Coronary artery (tissue), 2 donors: ENCODE results near the gene SRM.
"Not testable (repeated sequence)": the region's sequence is repeated elsewhere in the genome, so short reads cannot be mapped to it uniquely, and the experiment has no call there.

Experiments used
- DNase-seq: peaks from one replicate; pipeline ENCODE4 v3.0.0-alpha.2; 2017; ENCODE audit warnings: low spot score
- H3K27ac ChIP-seq, 2 donors: fragments of 200-600 bp; sonication (generic); one replicate each; pipeline ENCODE4 v1.5.1; 2016 to 2019
- H3K4me3 ChIP-seq: fragments of 200-600 bp; sonication (generic); 2 replicates; pipeline ENCODE4 v1.5.1; 2016; ENCODE audit warnings: mild to moderate bottlenecking, moderate library complexity
- TF ChIP-seq, protein P1 (sequence below): fragments of 200-600 bp; sonication (generic); IDR thresholded peaks from one replicate; pipeline ENCODE4 v1.5.1; 2019; ENCODE audit warnings: antibody characterized with exemption

Gene SRM

DNA sequence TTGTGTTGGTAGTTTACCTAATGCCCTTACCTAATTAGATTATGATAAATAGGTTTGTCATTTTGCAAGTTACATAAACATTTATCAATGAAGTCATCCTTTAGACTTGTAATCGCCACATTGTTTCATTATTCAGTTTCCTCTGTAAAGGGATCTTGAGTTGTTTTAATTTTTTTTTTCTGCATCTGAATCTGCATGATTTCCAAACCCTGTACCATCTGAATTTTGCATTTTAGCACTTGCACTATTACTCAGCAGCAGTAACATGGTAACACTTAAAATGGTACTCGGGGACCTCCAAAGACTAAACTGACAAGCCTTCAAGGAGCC, 35.0 kb downstream of the SRM start:
- TF ChIP-seq, protein P1, sequence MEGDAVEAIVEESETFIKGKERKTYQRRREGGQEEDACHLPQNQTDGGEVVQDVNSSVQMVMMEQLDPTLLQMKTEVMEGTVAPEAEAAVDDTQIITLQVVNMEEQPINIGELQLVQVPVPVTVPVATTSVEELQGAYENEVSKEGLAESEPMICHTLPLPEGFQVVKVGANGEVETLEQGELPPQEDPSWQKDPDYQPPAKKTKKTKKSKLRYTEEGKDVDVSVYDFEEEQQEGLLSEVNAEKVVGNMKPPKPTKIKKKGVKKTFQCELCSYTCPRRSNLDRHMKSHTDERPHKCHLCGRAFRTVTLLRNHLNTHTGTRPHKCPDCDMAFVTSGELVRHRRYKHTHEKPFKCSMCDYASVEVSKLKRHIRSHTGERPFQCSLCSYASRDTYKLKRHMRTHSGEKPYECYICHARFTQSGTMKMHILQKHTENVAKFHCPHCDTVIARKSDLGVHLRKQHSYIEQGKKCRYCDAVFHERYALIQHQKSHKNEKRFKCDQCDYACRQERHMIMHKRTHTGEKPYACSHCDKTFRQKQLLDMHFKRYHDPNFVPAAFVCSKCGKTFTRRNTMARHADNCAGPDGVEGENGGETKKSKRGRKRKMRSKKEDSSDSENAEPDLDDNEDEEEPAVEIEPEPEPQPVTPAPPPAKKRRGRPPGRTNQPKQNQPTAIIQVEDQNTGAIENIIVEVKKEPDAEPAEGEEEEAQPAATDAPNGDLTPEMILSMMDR, result no peak
- H3K4me3 ChIP-seq, result no peak overlapping the region
- H3K27ac ChIP-seq, result no peak overlapping the region
- DNase-seq, result no peak

DNA sequence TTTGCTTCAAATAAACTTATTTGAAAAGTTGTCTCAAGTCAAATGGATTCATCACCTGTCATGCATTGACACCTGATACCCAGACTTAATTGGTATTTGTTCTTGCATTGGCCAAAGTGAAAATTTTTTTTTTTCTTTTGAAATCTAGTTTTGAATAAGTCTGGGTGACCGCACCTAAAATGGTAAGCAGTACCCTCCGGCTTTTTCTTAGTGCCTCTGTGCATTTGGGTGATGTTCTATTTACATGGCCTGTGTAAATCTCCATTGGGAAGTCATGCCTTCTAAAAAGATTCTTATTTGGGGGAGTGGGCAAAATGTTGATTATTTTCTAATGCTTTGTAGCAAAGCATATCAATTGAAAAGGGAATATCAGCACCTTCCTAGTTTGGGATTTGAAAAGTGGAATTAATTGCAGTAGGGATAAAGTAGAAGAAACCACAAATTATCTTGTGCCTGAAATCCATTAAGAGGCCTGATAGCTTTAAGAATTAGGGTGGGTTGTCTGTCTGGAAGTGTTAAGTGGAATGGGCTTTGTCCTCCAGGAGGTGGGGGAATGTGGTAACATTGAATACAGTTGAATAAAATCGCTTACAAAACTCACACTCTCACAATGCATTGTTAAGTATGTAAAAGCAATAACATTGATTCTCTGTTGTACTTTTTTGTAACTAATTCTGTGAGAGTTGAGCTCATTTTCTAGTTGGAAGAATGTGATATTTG, 35.5 kb downstream of the SRM start:
- Histone ChIP-seq H3K4me3 (no peak overlapping the region), H3K27ac (no peak overlapping the region)
- no peak for DNase-seq
- TF ChIP-seq, protein P1, result no peak

GRCh38 chr1:11023201-11023600, 36.6 kb downstream of the SRM start:
- no peak for DNase-seq
- no peak overlapping the region for H3K4me3 ChIP-seq
- H3K27ac ChIP-seq, result no peak overlapping the region
- TF ChIP-seq, protein P1, result no peak

GRCh38 chr1:11019971-11020370, 39.8 kb downstream of the SRM start:
- Histone ChIP-seq H3K27ac (no peak overlapping the region), H3K4me3 (no peak overlapping the region)
- TF ChIP-seq, protein P1, result no peak
- no peak for DNase-seq

DNA sequence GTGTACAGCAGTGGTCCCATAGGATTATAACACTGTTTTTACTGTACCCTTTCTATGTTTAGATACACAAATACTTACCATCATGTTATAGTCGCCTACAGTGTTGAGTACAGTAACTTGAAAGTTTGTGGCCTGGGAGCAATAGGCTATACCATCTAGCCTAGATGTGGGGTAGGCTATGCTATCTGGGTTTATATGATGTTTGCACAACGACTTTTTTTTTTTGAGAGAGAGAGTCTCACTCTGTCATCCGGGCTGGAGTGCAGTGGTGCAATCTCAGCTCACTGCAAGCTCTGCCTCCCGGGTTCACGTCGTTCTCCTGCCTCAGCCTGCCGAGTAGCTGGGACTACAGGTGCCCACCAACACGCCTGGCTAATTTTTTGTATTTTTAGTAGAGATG, 40.5 kb downstream of the SRM start:
- DNase-seq, H3K27ac ChIP-seq, H3K4me3 ChIP-seq: not testable (repeated sequence)

DNA sequence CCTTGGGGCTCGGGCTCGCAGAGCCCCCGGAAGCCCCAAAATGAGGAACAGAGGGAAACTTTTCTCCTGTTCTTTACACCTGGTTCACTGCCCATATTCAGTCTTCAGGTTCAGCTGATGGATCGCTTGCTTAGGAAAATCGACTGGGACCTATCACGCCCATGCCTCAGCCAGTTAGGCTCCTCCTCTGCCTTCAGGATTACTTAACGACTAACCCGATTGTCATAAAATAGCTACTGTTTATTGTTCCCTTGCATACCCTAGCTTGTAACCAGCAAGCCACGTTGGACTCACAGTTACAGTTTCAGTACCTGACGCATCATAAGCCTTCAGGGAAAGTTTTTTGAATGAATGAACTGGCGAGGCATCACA, 46.7 kb downstream of the SRM start:
- TF ChIP-seq, protein P1, result no peak
- Histone ChIP-seq H3K27ac (peak overlapping the region; percentile 96), H3K4me3 (peak overlapping the region; percentile 93)
- DNase-seq, result no peak

- peak within 1 kb of the TSS; percentile 96 for H3K27ac ChIP-seq
- peak; percentile 93 for DNase-seq
- TF ChIP-seq, protein P1, result no peak
- peak within 1 kb of the TSS; percentile 93 for H3K4me3 ChIP-seq
Observed at GRCh38 chr1:11012260-11013159, 47.3 kb downstream of the SRM start, which contains the start of gene TARDBP. Gene TARDBP (plus strand): TSS chr1:11012654. CDS start chr1:11013728, 1,074 bp downstream.
